Measurements from ENCODE around the gene GCSH. TPM values are rescaled to one million over a fixed set of nuclear protein-coding genes. Genes with fewer than 3 reads are reported as not detected.

Gene GCSH
- total RNA-seq, 2 experiments from 2014 or later: 11.7 to 42.5 TPM

GRCh38 chr16:81073560-81074330, 22.4 kb downstream of the GCSH start:
- no TSS peak for BruUV-seq (replicated peaks)
- no peaks in the 10 kb centered on the region for H4K20me1 ChIP-seq (ENCODE audit: insufficient read depth, low read length)
- no peaks in the 10 kb centered on the region for H3K36me3 ChIP-seq (ENCODE audit: insufficient read depth, low read length)
- no peak overlapping the region for H3K4me2 ChIP-seq (ENCODE audit: low read length)
- H3K9me2 ChIP-seq (ENCODE audit: insufficient read depth, low read length): no peaks in the 10 kb centered on the region
- TF ChIP-seq CTCF (conservative IDR thresholded peaks at IDR 0.05; ENCODE audit: low read length) (no peak), EZH2phosphoT487 (IDR thresholded peaks at IDR 0.05; ENCODE audit: borderline replicate concordance, low read depth, low read length) (no peak)
- peaks cover 15% of the 10 kb centered on the region for H3K4me1 ChIP-seq (ENCODE audit: insufficient read depth, low read length, poor library complexity, severe bottlenecking)
- ChIA-PET CTCF (ENCODE audit: unreplicated experiment) (no interaction called here), POLR2A (interaction anchor here (0.6 to 1.2 kb wide), 6 partner anchors 8 to 939 kb away, joined by 3 to 6 read pairs (median 3); no protein-coding TSS in a partner anchor)
- H2AFZ ChIP-seq (ENCODE audit: low read length): no peak overlapping the region
- no peaks in the 10 kb centered on the region for H3K79me2 ChIP-seq (ENCODE audit: insufficient read depth, low read depth, low read length)
- H3K27ac ChIP-seq (ENCODE audit: low read depth, low read length, poor library complexity, severe bottlenecking): no peak overlapping the region
- DNase-seq (ENCODE audit: low spot score): no peak
- H3K9me3 ChIP-seq (ENCODE audit: low read length): no peaks in the 10 kb centered on the region
- H3K4me3 ChIP-seq (ENCODE audit: low read depth, low read length, poor library complexity, severe bottlenecking): no peak overlapping the region
- intact Hi-C loops (cut with micrococcal nuclease; ENCODE audit: unreplicated experiment): no loop called here

GRCh38 chr16:81071805-81072204, 24.4 kb downstream of the GCSH start:
- H3K4me2 ChIP-seq (ENCODE audit: low read length): no peak overlapping the region
- H3K4me3 ChIP-seq (ENCODE audit: low read depth, low read length, poor library complexity, severe bottlenecking): no peak overlapping the region
- intact Hi-C loops (cut with micrococcal nuclease; ENCODE audit: unreplicated experiment): no loop called here
- ChIA-PET CTCF (ENCODE audit: unreplicated experiment) (no interaction called here), POLR2A (interaction anchor here (1.1 kb wide), 1 partner anchor 25 kb away, joined by 3 read pairs; no protein-coding TSS in a partner anchor)
- H3K9me3 ChIP-seq (ENCODE audit: low read length): no peaks in the 10 kb centered on the region
- no peaks in the 10 kb centered on the region for H4K20me1 ChIP-seq (ENCODE audit: insufficient read depth, low read length)
- no peak for TF ChIP-seq EZH2phosphoT487 (IDR thresholded peaks at IDR 0.05; ENCODE audit: borderline replicate concordance, low read depth, low read length)
- no peak for TF ChIP-seq CTCF (conservative IDR thresholded peaks at IDR 0.05; ENCODE audit: low read length)
- H2AFZ ChIP-seq (ENCODE audit: low read length): no peak overlapping the region
- no peaks in the 10 kb centered on the region for H3K9me2 ChIP-seq (ENCODE audit: insufficient read depth, low read length)
- H3K4me1 ChIP-seq (ENCODE audit: insufficient read depth, low read length, poor library complexity, severe bottlenecking): peaks cover 8% of the 10 kb centered on the region
- no peaks in the 10 kb centered on the region for H3K79me2 ChIP-seq (ENCODE audit: insufficient read depth, low read depth, low read length)
- no peak overlapping the region for H3K27ac ChIP-seq (ENCODE audit: low read depth, low read length, poor library complexity, severe bottlenecking)
- no peaks in the 10 kb centered on the region for H3K36me3 ChIP-seq (ENCODE audit: insufficient read depth, low read length)
- BruUV-seq (replicated peaks): no TSS peak
- no peak for DNase-seq (ENCODE audit: low spot score)

- H4K20me1 ChIP-seq (ENCODE audit: insufficient read depth, low read length): no peaks in the 10 kb centered on the region
- H3K79me2 ChIP-seq (ENCODE audit: insufficient read depth, low read depth, low read length): no peaks in the 10 kb centered on the region
- DNase-seq (ENCODE audit: low spot score): no peak
- no peaks in the 10 kb centered on the region for H3K9me3 ChIP-seq (ENCODE audit: low read length)
- TF ChIP-seq CTCF (conservative IDR thresholded peaks at IDR 0.05; ENCODE audit: low read length): no peak
- TF ChIP-seq EZH2phosphoT487 (IDR thresholded peaks at IDR 0.05; ENCODE audit: borderline replicate concordance, low read depth, low read length): no peak
- peaks cover 4% of the 10 kb centered on the region for H3K4me1 ChIP-seq (ENCODE audit: insufficient read depth, low read length, poor library complexity, severe bottlenecking)
- H3K36me3 ChIP-seq (ENCODE audit: insufficient read depth, low read length): no peaks in the 10 kb centered on the region
- BruUV-seq (replicated peaks): no TSS peak
- CTCF ChIA-PET (ENCODE audit: unreplicated experiment): no interaction called here
- no peak overlapping the region for H3K4me3 ChIP-seq (ENCODE audit: low read depth, low read length, poor library complexity, severe bottlenecking)
- POLR2A ChIA-PET: no interaction called here
- no peak overlapping the region for H3K4me2 ChIP-seq (ENCODE audit: low read length)
- H3K9me2 ChIP-seq (ENCODE audit: insufficient read depth, low read length): no peaks in the 10 kb centered on the region
- H2AFZ ChIP-seq (ENCODE audit: low read length): no peak overlapping the region
- intact Hi-C loops (cut with micrococcal nuclease; ENCODE audit: unreplicated experiment): no loop called here
- no peak overlapping the region for H3K27ac ChIP-seq (ENCODE audit: low read depth, low read length, poor library complexity, severe bottlenecking)
Measured at GRCh38 chr16:81070979-81071378, 25.2 kb downstream of the GCSH start.
